Measurements from ENCODE around the gene CRIP1.

- TF ChIP-seq CTCF (IDR thresholded peaks at IDR 0.05 in 2 of 3, conservative IDR thresholded peaks at IDR 0.05 in 1 of 3; ENCODE audit: control insufficient read depth in 2 of 3, extremely low read depth in 1 of 3, insufficient read depth in 1 of 3, low read depth in 3 of 3, low read length in 3 of 3), result no peak
- no peak for TF ChIP-seq JUND (IDR thresholded peaks at IDR 0.05; ENCODE audit: low read depth, low read length)
- TF ChIP-seq POLR2AphosphoS5 (IDR thresholded peaks at IDR 0.05; ENCODE audit: low read length), result no peak
- no peak for TF ChIP-seq E2F4 (IDR thresholded peaks at IDR 0.05; ENCODE audit: low read depth, low read length)
- no peak for TF ChIP-seq RFX5 (IDR thresholded peaks at IDR 0.05; ENCODE audit: low read depth, low read length)
- TF ChIP-seq SPI1 (IDR thresholded peaks at IDR 0.05; ENCODE audit: borderline replicate concordance, insufficient read depth, low read depth, low read length), result no peak
- TF ChIP-seq TCF3 (IDR thresholded peaks at IDR 0.05; ENCODE audit: borderline replicate concordance, insufficient read depth, low read depth, low read length), result no peak
These were observed 10.3 kb downstream of the CRIP1 start for GRCh38 chr14:105496831-105497591.

All from GM12878 (cell line).